Activated B cell treated with CpG ODN at 0.5 μM for 24 hours (primary cell): ENCODE data around the gene TNFSF11. TPM values are rescaled to one million over a fixed set of nuclear protein-coding genes. Genes with fewer than 3 reads are reported as not detected.

Experiments used
- ATAC-seq: fragments of 200-7000 bp; cut with Tn5 transposase; one replicate; pipeline ENCODE4 v1.10.0; 2021; ENCODE audit warnings: low read depth, mild to moderate bottlenecking, moderate library complexity
- CTCF ChIA-PET: fragments of 350-600 bp; sonication (Branson Sonifier 250); formaldehyde crosslinking; loops from one replicate; lab custom pipeline; 2021; ENCODE audit warnings: antibody characterized with exemption; lab: Charles Lee
- POLR2A ChIA-PET: fragments of 350-600 bp; sonication (Branson Sonifier 250); formaldehyde crosslinking; loops from one replicate; lab custom pipeline; 2021; ENCODE audit warnings: antibody characterized with exemption; lab: Charles Lee
- DNase-seq: peaks from one replicate; pipeline ENCODE4 v3.0.0; 2022
- H3K27ac Mint-ChIP-seq: one replicate; pipeline ENCODE4 v1.8.0; 2020; ENCODE audit warnings: mixed read lengths
- H3K27me3 Mint-ChIP-seq: one replicate; pipeline ENCODE4 v1.8.0; 2021; ENCODE audit warnings: mixed read lengths
- H3K36me3 Mint-ChIP-seq: one replicate; pipeline ENCODE4 v1.8.0; 2021; ENCODE audit warnings: low read depth, mixed read lengths
- H3K4me1 Mint-ChIP-seq: one replicate; pipeline ENCODE4 v1.8.0; 2021; ENCODE audit warnings: mixed read lengths
- H3K4me3 Mint-ChIP-seq: one replicate; pipeline ENCODE4 v1.8.0; 2020; ENCODE audit warnings: mild to moderate bottlenecking, mixed read lengths
- H3K9me3 Mint-ChIP-seq: one replicate; pipeline ENCODE4 v1.8.0; 2020; ENCODE audit warnings: mixed read lengths
- CTCF ChIP-seq: fragments of 200-600 bp; IDR thresholded peaks from one replicate; pipeline ENCODE4 v1.8.0; 2022; ENCODE audit warnings: antibody characterized with exemption, mild to moderate bottlenecking
- intact Hi-C: fragments of 100-400 bp; cut with micrococcal nuclease; formaldehyde crosslinking; loops from one replicate; pipeline ENCODE4 v1.15.1; 2024
- total RNA-seq: library from RNA; stranded (reverse); gene quantifications from 2 replicates; pipeline ENCODE4 v1.2.3, GENCODE V29; 2022

Gene TNFSF11
- total RNA-seq, 1 donor from 2014 or later, result 0.60 TPM

DNA sequence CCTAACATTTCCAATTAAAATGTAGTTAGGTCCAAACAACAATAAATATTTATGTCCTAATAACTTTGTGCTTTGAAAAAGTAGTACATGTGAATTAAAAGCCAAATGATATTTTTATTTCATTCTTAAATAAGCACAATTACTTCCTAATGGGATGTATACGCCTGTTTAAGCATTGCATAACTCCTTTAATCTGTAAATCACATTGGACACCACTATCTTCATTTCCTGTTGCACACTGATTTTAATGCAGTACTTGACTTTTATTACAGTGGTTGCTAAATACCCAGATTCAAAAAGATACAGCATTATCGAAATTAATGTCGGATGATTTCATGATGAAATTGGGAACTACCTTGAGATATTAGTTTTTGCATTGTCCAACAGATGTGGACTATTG is 70.9 kb downstream of the TNFSF11 start:
- CTCF ChIA-PET, result no interaction called here
- POLR2A ChIA-PET, result no interaction called here
- no peak for ATAC-seq
- no peak for TF ChIP-seq CTCF
- Mint-ChIP-seq H3K9me3 (peaks cover 2% of the 10 kb centered on the region), H3K27ac (no peak overlapping the region), H3K36me3 (no peaks in the 10 kb centered on the region), H3K27me3 (peaks cover 4% of the 10 kb centered on the region), H3K4me1 (no peaks in the 10 kb centered on the region), H3K4me3 (no peak overlapping the region)
- intact Hi-C loops, result no loop called here
- DNase-seq, result no peak

DNA sequence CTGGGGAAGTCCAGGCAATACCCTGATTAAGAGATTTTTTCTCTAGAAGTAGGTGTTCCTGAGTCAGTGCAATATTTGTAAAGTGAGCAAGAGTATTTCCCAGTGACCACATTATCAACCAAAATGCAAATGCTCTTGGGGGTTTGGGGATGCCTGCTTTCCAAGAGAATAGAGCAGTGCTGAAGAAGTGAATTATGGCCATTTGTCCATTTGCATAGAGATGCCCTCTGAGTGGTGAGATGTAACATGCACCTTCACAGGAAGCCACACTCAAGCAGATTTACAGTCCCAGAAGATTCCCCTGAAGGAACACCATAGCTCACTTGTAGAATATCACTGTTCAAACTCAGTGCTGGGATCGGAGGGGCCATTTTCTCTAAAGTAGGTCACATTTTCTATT is 71.8 kb downstream of the TNFSF11 start:
- TF ChIP-seq CTCF, result no peak
- H3K4me1 Mint-ChIP-seq, result no peaks in the 10 kb centered on the region
- intact Hi-C loops, result no loop called here
- peaks cover 4% of the 10 kb centered on the region for H3K27me3 Mint-ChIP-seq
- POLR2A ChIA-PET, result no interaction called here
- CTCF ChIA-PET, result no interaction called here
- H3K4me3 Mint-ChIP-seq, result no peak overlapping the region
- no peaks in the 10 kb centered on the region for H3K36me3 Mint-ChIP-seq
- H3K27ac Mint-ChIP-seq, result no peak overlapping the region
- DNase-seq, result no peak
- no peak for ATAC-seq
- peaks cover 2% of the 10 kb centered on the region for H3K9me3 Mint-ChIP-seq

DNA sequence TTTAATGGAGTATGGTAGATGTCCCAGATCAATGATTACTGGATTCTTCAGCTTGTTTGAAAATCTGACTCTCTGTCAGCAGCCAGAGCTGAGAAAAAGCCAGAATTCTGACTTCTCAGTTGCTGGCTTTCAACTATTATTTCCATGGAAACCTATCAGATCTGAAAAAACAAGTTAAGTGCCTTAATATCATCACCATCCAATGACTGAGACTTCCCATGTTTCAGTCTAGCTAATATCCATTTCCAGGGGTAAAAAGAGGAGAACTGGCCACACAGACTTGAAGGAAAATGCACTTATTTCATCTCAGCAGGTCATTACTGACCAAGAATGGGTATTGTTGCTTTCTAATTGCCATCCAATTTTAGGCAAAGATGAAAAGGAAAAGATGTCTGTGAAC is 75.2 kb downstream of the TNFSF11 start:
- no peaks in the 10 kb centered on the region for H3K36me3 Mint-ChIP-seq
- TF ChIP-seq CTCF, result no peak
- ATAC-seq (no peak), DNase-seq (no peak)
- intact Hi-C loops, result no loop called here
- H3K9me3 Mint-ChIP-seq, result no peaks in the 10 kb centered on the region
- no peak overlapping the region for H3K27ac Mint-ChIP-seq
- no peak overlapping the region for H3K4me3 Mint-ChIP-seq
- no peaks in the 10 kb centered on the region for H3K4me1 Mint-ChIP-seq
- ChIA-PET POLR2A (no interaction called here), CTCF (no interaction called here)
- no peaks in the 10 kb centered on the region for H3K27me3 Mint-ChIP-seq

GRCh38 chr13:42649831-42650230 is 75.9 kb downstream of the TNFSF11 start:
- Mint-ChIP-seq H3K9me3 (no peaks in the 10 kb centered on the region), H3K4me3 (no peak overlapping the region), H3K4me1 (no peaks in the 10 kb centered on the region), H3K27ac (no peak overlapping the region), H3K27me3 (no peaks in the 10 kb centered on the region), H3K36me3 (no peaks in the 10 kb centered on the region)
- ChIA-PET POLR2A (no interaction called here), CTCF (no interaction called here)
- DNase-seq (no peak), ATAC-seq (no peak)
- intact Hi-C loops, result no loop called here
- TF ChIP-seq CTCF, result no peak

DNA sequence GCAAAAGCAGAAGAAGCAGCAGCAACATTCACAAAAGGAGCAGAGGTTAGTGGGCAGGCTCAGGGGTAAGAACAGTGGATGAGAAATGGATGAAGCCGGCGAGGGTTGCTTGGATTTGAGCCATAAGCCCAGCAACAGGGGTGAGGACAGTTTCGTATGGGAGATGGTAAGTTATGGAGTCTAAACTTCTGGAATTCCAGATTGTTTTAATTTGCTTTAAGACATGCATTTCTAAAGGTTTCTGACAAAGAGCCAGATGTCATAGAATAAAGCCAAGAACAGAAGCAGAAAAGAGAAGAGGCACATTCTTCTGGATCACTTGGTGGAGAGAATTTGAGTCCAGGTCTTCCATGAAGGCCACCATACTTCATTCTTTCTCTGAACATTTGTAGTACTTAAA is 76.6 kb downstream of the TNFSF11 start:
- no peaks in the 10 kb centered on the region for H3K9me3 Mint-ChIP-seq
- no peaks in the 10 kb centered on the region for H3K36me3 Mint-ChIP-seq
- H3K4me3 Mint-ChIP-seq, result no peak overlapping the region
- peaks cover 5% of the 10 kb centered on the region for H3K27me3 Mint-ChIP-seq
- ATAC-seq (no peak), DNase-seq (no peak)
- no peaks in the 10 kb centered on the region for H3K4me1 Mint-ChIP-seq
- no peak overlapping the region for H3K27ac Mint-ChIP-seq
- intact Hi-C loops, result no loop called here
- POLR2A ChIA-PET, result no interaction called here
- no peak for TF ChIP-seq CTCF
- CTCF ChIA-PET, result no interaction called here
